Left ventricle myocardium superior (tissue), 1 donor: ENCODE data around the gene AMOTL2. TPM values are rescaled to one million over a fixed set of nuclear protein-coding genes. Genes with fewer than 3 reads are reported as not detected.
A peak's percentile ranks its signal among the peaks of the same experiment; 100 is the strongest.

Experiments used
- ATAC-seq: fragments of 200-7000 bp; cut with Tn5 transposase; one replicate; pipeline ENCODE4 v1.9.1; 2020; ENCODE audit warnings: mild to moderate bottlenecking, moderate library complexity
- DNase-seq: peaks from one replicate; pipeline ENCODE4 v3.0.0-alpha.2; 2020
- intact Hi-C: fragments of 100-400 bp; cut with micrococcal nuclease; formaldehyde crosslinking; loops from one replicate; pipeline ENCODE4 v1.11.0; 2022
- total RNA-seq: library from RNA; stranded (reverse); fragmentation: NEBNext Ultra II Directional; extraction: Animal tissue kit (Norgen Biotek cat#: 25700); gene quantifications from one replicate; pipeline ENCODE4 v1.2.1, GENCODE V29; 2021
- donor health status: DM: no; HTN: yes; CAD: no; lungs with severe emphysema.

The AMOTL2 gene
- total RNA-seq, 1 donor from 2014 or later, result 53.9 TPM

GRCh38 chr3:134369231-134369741 lies 5.0 kb downstream of the AMOTL2 start:
- no peak for DNase-seq
- intact Hi-C loops, result no loop called here
- ATAC-seq, result no peak

- no peak for DNase-seq
- intact Hi-C loops, result no loop called here
Observed at GRCh38 chr3:134368751-134369105, 5.5 kb downstream of the AMOTL2 start.

DNA sequence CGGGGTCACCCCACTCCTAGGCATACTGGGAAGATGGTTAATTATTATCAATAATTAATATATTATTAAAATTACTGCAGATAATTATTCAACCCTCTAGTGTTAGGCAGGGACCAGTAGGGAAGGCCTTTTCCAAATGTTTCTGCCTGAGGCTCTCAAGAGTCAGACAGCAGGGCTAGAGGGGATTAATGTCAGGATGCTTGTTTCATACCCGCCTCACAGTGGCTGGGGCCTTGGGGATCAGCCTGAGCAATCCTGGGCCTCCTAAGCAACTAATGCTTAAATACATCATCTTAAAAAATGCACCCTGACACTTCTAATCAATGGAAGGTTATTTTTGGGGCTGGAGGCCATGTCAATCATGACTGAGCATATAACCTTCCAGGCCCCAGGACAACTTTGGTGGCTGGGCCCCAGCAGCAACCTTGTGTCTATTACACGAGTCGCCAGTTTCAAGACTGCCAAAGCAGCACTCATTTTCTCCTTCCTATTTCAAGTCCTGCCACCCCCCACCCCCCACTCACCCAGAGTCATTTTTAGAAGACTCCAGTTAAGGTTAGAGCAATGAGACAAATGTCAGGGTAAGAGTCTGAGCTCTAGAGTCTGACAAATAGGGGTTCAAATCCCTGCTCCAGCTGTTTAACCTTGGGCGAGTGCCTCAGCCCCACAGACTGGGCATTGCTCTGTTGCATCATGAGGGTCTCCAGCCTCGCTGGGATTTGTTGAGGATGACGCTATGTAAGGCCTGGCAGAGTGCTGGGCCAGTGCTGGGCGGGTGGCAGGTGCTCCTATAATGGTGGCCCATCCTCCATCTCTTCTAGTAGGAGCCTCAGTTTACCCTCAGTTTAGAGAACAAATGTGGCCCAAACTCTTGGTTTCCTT lies 6.1 kb downstream of the AMOTL2 start:
- no peak for ATAC-seq
- DNase-seq, result no peak
- intact Hi-C loops, result no loop called here

More at GRCh38 chr3:134368751-134369105, 5.5 kb downstream of the AMOTL2 start:
- no peak for ATAC-seq

- intact Hi-C loops, result no loop called here
- ATAC-seq (peak; percentile 25), DNase-seq (peak; percentile 77)
Observed at GRCh38 chr3:134366928-134367811, 7.1 kb downstream of the AMOTL2 start.

DNA sequence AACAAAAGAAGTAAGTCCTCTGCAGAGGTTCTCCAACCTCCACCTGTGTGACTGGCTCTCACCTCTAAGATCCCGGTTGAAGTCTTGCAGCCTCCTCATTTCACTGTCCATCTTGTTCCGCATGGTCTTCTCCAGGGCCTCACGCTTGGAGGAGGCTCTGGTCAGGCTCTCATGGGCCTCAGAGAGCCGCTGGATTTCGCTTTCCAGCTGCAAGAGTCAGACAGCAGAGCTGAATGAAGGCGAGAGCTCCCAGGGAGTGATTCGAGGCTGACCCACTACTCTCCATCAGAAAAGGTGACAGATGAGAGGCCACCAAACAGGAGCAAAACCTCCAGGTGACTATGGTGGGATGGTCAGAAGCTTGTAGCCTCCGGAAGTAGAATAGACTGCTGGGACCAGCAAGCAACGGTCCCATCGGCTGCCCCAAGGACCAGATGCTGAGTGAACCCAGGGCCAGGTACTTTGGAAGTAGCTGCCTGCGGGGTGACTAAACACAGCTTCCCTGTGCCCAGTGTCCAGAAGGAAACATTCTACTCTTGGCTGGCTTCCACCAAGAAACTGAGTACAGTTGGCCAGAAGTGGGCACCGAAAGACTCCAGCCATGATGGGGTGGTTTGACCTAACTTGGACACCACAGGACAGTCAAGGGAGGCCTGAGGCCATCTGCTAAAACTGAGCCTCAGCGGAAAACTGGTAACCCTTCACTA lies 7.9 kb downstream of the AMOTL2 start:
- intact Hi-C loops, result no loop called here
- ATAC-seq (no peak), DNase-seq (no peak)

DNA sequence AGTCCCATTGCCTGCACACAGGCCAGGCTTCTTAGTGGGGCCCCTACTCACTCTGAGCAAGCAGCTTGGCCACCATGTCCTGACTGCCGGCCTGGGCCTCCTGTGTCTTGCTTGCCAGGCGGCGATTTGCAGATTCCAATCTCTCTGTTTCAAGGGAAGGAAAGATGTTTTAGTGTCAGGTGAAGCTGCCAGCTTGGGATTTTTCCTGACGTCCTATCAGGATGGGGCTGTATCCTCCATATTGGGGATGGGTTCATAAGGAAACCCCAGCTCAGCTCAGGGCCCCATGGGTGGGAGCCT lies 8.5 kb downstream of the AMOTL2 start:
- ATAC-seq, result no peak
- intact Hi-C loops, result no loop called here
- DNase-seq, result no peak

DNA sequence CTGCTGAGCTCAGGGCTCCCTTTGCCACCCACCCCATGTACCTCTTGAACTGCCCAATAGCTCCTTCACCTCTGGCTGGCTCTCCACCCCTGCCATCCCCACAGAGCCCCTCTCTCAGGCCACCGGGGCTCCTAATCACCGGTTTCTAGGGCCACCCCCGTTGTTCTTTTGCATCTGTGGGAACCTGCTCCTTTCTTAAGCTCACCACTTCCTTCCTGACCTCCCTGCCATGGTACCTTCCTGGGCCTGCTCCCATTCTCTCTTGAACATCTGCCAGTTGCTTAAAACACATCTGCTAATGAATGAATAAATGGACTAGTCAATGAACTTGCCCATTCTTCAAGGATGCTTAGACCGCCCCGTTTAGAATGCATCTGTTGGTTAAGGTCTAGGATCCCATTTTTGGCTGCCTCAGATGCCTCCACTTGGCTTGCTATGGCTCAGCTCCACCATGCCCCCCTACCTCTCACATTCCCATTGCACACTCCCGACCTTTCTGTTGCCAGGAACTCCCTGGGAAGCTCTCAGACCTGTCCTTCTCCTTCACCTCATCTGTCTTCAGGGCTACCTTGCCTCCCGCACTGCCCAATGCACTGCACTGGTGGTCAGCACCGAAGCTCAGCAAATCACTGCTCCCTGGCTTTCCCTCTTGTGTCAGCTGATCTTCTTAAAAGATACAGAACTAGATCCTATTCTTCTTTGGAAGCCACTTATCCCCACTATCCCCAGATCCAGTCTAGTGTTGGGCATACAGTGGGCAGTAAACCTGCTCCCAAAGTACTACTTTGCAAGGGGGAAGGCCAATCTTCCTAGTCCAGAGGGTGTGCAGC lies 9.1 kb downstream of the AMOTL2 start:
- DNase-seq, result no peak
- ATAC-seq, result no peak

DNA sequence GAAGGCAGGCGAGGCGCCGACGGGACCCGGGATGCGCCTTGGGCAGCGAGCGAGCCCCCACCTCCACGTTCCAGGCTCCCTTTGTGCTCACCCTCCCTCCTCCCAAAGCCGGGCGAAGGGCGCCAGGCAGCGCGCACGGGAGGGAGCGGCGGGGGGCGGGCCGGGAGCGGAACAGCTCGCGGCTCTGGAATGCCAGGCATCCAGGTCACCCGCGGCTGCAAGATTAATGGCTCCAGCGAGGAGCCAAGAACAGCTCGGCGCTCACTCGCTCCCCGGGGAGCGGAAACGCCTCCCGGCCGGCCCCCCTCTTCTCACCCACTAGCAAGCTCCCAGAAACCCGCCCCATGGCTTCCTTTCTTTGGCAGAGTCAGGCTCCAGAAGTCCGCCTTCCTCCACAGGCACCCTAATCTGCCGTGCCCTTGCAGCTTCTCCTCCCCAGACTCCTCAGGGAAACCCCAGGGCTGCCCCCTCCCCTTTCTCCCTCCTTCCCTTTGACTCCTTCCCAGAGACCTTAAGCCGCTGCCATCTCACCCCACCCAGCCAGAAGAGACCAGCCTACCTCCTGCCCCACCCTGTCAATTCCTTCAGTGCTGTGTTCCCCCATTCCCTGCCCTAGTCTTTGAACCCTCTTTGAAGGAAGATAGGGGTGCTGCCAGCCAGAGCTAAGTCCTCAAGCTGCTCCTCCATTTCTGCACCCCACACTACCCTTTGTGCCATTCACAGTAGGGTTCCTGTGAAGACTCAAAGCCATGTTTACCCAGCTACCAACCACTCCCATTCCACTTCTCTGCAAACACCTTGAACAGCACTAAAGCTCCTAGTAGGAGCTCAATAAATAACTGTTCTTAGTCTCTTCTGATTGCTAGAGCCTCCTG lies 9.9 kb downstream of the AMOTL2 start:
- ATAC-seq, result peak; percentile 90
- DNase-seq, result peak; percentile 95
- intact Hi-C loops, result no loop called here

More for the DNA sequence above, 9.1 kb downstream of the AMOTL2 start:
- intact Hi-C loops, result no loop called here

GRCh38 chr3:134363381-134363755 lies 10.9 kb downstream of the AMOTL2 start:
- no peak for ATAC-seq
- peak; percentile 37 for DNase-seq
- intact Hi-C loops, result no loop called here

DNA sequence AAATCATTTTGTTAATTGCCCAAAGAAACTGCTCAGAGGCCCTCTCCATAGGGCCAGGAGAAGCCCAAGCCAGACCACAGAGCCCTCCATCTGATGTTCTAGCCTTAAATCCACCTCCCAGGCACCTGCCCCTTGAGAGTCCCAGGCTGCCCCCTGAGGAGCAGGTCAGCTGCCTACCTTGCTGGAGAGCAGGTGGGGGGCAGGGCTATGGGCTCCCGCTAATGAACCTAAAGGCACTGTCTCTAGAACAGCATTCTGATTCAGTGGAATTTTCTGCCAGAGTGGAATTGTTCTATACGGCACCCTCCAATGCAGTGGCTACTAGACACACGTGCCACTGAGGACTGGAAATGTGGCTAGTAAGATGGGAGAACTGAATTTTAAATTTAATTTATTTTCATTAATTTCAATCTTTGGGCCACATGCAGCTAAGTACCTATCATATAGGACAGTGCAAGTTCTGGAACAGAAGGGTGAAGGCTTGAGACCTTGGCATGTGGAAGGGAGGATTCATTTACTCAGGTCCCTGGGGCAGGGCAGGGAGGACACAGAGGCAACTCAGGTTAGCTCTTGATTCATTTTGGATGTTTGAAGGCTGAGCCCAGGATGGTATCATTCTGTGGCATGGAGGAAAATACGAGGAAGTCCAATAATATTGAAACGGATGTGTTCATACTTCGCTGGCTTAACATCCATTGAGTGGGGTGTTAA lies 11.4 kb downstream of the AMOTL2 start:
- DNase-seq (no peak), ATAC-seq (no peak)
- intact Hi-C loops, result no loop called here

DNA sequence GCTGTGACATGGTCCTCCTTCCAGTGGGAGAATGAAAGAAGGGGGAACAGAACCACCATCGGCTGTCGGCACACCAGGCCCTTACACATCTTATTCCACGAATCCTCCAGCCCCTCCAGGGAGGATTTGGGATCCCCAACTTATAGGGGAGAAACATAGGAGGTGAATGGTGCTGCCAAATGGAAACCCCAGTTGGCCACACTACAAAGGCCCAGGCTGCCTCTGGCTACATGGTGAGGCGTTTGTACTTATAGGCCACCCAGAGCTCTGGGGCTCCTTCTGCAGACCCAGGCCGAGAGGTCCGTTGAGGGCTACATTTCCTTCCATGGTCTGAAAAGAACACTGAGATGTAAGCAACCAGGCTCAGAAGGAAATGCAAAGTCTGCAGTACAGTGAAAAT lies 12.0 kb downstream of the AMOTL2 start:
- DNase-seq, result no peak
- no peak for ATAC-seq
- intact Hi-C loops, result no loop called here

- intact Hi-C loops, result no loop called here
- ATAC-seq, result peak; percentile 2
- DNase-seq, result peak; percentile 75
Observed at GRCh38 chr3:134361162-134361835, 12.9 kb downstream of the AMOTL2 start.

GRCh38 chr3:134360046-134360445 lies 14.2 kb downstream of the AMOTL2 start:
- DNase-seq (no peak), ATAC-seq (no peak)
- intact Hi-C loops, result no loop called here

DNA sequence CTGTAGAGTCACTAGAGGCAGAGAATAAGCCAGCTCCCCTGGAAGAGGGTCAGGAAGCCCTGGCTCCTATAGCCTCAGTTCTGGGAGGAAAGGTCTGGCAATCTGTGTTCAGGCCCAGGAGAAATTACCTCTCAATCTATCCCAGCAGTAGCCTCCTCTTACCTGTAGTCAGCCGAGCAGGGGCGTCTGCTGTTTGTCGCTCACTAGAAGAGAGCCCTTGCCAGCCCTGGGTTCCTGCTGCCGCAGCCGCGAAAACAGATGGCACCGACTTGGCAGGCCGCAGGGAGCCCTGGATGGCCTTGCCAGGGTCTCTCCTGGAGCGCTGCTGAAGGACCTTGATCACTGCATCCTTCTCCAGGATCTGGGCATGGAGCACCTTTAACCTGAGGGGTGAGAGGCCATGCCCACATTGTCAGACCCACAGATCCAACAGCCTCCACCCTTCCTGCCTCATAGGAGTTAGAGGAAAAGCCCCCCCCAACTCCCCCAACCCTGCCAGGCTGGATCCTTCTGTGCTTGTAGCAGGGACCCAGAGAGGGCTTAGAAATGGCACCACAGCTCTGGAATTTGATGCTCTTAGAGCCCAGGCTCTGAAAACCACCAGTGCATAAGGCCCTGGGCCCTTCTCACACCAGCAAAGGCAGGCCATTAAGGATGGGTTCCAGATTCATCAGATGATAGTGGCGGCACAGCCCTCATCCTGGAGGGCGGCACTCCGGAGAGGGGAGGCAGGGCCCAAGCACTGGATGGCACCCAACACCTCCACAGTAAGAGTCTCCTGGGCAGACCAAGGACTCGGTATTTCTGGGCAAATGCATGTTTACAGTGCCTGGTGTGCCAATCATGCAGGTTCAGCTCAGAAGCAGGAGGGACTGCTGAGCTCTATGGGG lies 14.9 kb downstream of the AMOTL2 start:
- intact Hi-C loops, result no loop called here
- peak; percentile 39 for ATAC-seq
- DNase-seq, result peak; percentile 76

DNA sequence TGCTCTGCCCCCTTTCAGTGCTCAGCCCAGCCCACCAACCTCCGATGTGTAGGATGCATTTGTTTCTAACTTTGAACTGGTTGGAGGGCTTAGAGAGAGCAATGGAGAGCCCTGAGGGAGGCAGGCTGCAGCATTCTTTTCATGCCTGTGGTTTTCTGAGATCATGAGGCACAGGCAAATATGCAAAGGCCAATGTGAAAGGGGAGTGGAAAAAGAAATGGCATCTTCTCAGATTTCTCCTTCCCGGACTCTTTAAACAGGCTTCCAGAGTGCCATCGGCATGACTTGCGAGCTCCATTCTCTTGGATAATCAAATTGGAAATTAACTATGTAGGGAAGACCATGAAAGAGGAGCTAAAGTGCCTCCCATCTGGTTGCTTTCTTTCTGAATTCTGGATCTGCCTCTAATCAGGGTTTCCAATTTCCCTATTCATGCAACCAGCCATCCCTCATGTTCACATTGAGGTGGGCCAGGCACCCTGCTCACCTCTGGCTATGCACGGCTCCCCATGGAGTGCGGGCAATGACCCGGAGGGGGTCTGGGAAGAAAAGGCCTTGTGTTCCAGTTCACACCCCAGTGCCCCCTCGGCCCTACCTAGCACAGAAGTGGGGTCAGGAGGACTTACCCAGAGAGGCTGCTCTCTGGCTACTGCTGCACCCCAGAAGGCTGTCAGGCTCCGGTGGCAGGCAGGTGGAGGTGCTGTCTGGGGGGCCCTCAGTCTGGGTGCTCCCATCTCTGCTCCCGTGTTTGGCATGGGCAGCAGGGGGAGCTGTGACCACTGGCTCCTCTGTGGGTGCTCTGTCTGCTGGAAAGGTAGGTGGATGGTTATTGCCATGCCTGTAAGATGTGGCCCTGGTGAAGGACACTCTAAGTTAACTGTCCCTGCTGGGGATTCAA lies 16.1 kb downstream of the AMOTL2 start:
- peak; percentile 46 for DNase-seq
- ATAC-seq, result peak; percentile 47
- intact Hi-C loops, result no loop called here
